Left ventricle myocardium inferior (tissue), 1 donor: ENCODE measurements around the gene GJA9. TPM values are rescaled to one million over a fixed set of nuclear protein-coding genes. Genes with fewer than 3 reads are reported as not detected.

Experiments
- DNase-seq: peaks from one replicate; pipeline ENCODE4 v3.0.0-alpha.2; 2020
- H3K27ac ChIP-seq: fragments of 200-600 bp; replicated peaks from 2 replicates; pipeline ENCODE4 v1.8.0; 2021
- H3K27me3 ChIP-seq: fragments of 200-600 bp; 2 replicates; pipeline ENCODE4 v1.8.0; 2021; ENCODE audit warnings: low read depth
- H3K36me3 ChIP-seq: fragments of 200-600 bp; 2 replicates; pipeline ENCODE4 v1.8.0; 2021
- H3K4me1 ChIP-seq: fragments of 200-600 bp; 2 replicates; pipeline ENCODE4 v1.8.0; 2021
- H3K4me3 ChIP-seq: fragments of 200-600 bp; 2 replicates; pipeline ENCODE4 v1.8.0; 2021; ENCODE audit warnings: mild to moderate bottlenecking, moderate library complexity
- H3K9me3 ChIP-seq: fragments of 200-600 bp; replicated peaks from 2 replicates; pipeline ENCODE4 v1.8.0; 2021
- intact Hi-C: fragments of 100-400 bp; cut with micrococcal nuclease; formaldehyde crosslinking; loops from one replicate; pipeline ENCODE4 v1.11.0; 2022
- total RNA-seq: library from RNA; stranded (reverse); fragmentation: NEBNext Ultra II Directional; extraction: Animal tissue kit (Norgen Biotek cat#: 25700); gene quantifications from one replicate; pipeline ENCODE4 v1.2.1, GENCODE V29; 2021
- TF ChIP-seq, protein P1 (sequence below): fragments of 200-600 bp; IDR thresholded peaks from 2 replicates; pipeline ENCODE4 v1.8.0; 2021; ENCODE audit warnings: antibody characterized with exemption, mild to moderate bottlenecking, borderline replicate concordance
- donor health status: DM: no; HTN: yes; CAD: no; lungs with severe emphysema.

Gene GJA9
- total RNA-seq, 1 donor from 2014 or later, result not detected

- Histone ChIP-seq H3K27ac (no peak overlapping the region), H3K36me3 (no peaks in the 10 kb centered on the region), H3K4me3 (no peak overlapping the region), H3K27me3 (peaks cover 64% of the 10 kb centered on the region), H3K9me3 (no peaks in the 10 kb centered on the region), H3K4me1 (no peaks in the 10 kb centered on the region)
- intact Hi-C loops, result no loop called here
- TF ChIP-seq, protein P1, sequence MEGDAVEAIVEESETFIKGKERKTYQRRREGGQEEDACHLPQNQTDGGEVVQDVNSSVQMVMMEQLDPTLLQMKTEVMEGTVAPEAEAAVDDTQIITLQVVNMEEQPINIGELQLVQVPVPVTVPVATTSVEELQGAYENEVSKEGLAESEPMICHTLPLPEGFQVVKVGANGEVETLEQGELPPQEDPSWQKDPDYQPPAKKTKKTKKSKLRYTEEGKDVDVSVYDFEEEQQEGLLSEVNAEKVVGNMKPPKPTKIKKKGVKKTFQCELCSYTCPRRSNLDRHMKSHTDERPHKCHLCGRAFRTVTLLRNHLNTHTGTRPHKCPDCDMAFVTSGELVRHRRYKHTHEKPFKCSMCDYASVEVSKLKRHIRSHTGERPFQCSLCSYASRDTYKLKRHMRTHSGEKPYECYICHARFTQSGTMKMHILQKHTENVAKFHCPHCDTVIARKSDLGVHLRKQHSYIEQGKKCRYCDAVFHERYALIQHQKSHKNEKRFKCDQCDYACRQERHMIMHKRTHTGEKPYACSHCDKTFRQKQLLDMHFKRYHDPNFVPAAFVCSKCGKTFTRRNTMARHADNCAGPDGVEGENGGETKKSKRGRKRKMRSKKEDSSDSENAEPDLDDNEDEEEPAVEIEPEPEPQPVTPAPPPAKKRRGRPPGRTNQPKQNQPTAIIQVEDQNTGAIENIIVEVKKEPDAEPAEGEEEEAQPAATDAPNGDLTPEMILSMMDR, result no peak
- DNase-seq, result no peak
These were observed 52.0 kb downstream of the GJA9 start for GRCh38 chr1:38829368-38829767.

DNA sequence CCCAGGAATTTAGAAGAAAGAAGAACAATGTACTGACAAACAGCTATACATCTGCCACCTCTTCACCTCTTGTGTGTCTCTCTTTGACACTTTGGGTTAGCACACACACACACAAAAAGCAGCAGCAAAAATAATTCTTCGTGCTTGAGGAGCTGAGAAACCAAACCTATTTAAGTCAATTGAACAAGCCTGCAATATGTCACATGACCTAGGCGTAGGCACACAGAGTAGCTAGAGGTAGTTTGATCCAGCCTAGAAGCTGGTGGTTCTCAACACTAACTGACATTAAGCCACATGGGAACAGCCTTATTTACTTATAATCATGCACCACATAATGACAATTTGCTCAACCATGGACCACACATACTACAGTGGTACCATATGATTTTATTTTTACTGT, 54.1 kb downstream of the GJA9 start:
- H3K9me3 ChIP-seq, result no peaks in the 10 kb centered on the region
- no peaks in the 10 kb centered on the region for H3K4me1 ChIP-seq
- no peak for DNase-seq
- no peak overlapping the region for H3K4me3 ChIP-seq
- TF ChIP-seq, protein P1, result no peak
- H3K36me3 ChIP-seq, result no peaks in the 10 kb centered on the region
- H3K27me3 ChIP-seq, result peaks cover 74% of the 10 kb centered on the region
- no peak overlapping the region for H3K27ac ChIP-seq
- intact Hi-C loops, result no loop called here

- Histone ChIP-seq H3K27ac (no peak overlapping the region), H3K36me3 (no peaks in the 10 kb centered on the region), H3K4me1 (no peaks in the 10 kb centered on the region), H3K27me3 (peaks cover 74% of the 10 kb centered on the region), H3K9me3 (no peaks in the 10 kb centered on the region), H3K4me3 (no peak overlapping the region)
- TF ChIP-seq, protein P1, result no peak
- no peak for DNase-seq
- intact Hi-C loops, result no loop called here
These were observed 54.5 kb downstream of the GJA9 start for GRCh38 chr1:38826886-38827285.

GRCh38 chr1:38826262-38826661, 55.1 kb downstream of the GJA9 start:
- TF ChIP-seq, protein P1, result no peak
- DNase-seq, result no peak
- intact Hi-C loops, result no loop called here
- Histone ChIP-seq H3K4me3 (no peak overlapping the region), H3K9me3 (no peaks in the 10 kb centered on the region), H3K27me3 (peaks cover 76% of the 10 kb centered on the region), H3K36me3 (no peaks in the 10 kb centered on the region), H3K4me1 (no peaks in the 10 kb centered on the region), H3K27ac (no peak overlapping the region)

Other genes starting within 250 kb of the GJA9 start
- 20.0 TPM for gene RRAGC, start 21.8 kb downstream of the GJA9 start, total RNA-seq
- 14.5 TPM for gene MYCBP, start 8.2 kb downstream of the GJA9 start, total RNA-seq
- gene RHBDL2, start 60.2 kb upstream of the GJA9 start, total RNA-seq, result not detected
- 61.5 TPM for gene AKIRIN1, start 109.7 kb upstream of the GJA9 start, total RNA-seq
- gene NDUFS5, start 144.8 kb upstream of the GJA9 start, total RNA-seq, result 696 TPM